CD4-positive, alpha-beta T cell (primary cell): ENCODE results near the gene EHBP1L1. TPM values are rescaled to one million over a fixed set of nuclear protein-coding genes. Genes with fewer than 3 reads are reported as not detected.
"Not testable (repeated sequence)": the region's sequence is repeated elsewhere in the genome, so short reads cannot be mapped to it uniquely, and the experiment has no call there.

ENCODE experiments used
- ATAC-seq: fragments of 200-7000 bp; cut with Tn5 transposase; one replicate; pipeline ENCODE4 v1.10.0; 2022; ENCODE audit warnings: mild to moderate bottlenecking; ENCODE audit not compliant: poor library complexity
- CTCF ChIA-PET: fragments of 350-600 bp; sonication (Branson Sonifier 250); formaldehyde crosslinking; loops from one replicate; lab custom pipeline; 2021; ENCODE audit warnings: antibody characterized with exemption, inconsistent platforms; lab: Charles Lee
- POLR2A ChIA-PET: fragments of 350-600 bp; sonication (Branson Sonifier 250); formaldehyde crosslinking; loops from one replicate; lab custom pipeline; 2021; ENCODE audit warnings: antibody characterized with exemption, inconsistent platforms; lab: Charles Lee
- DNase-seq, 14 experiments: peaks; one replicate each; pipeline ENCODE4 v3.0.0-alpha.2; 2013 to 2020; ENCODE audit warnings: mixed read lengths in 2 of 14
- H3K27ac ChIP-seq, 2 donors: one replicate each; pipeline versions ENCODE4 v1.5.1 to v1.7.0; 2013; ENCODE audit warnings: low read length in 2 of 2, low read depth in 1 of 2, mild to moderate bottlenecking in 1 of 2
- H3K27me3 ChIP-seq, 2 experiments: 1 replicate in 1 of 2; 2 replicates in 1 of 2; pipeline versions ENCODE4 v1.6.1 to v1.7.0; 2013; ENCODE audit warnings: low read length in 2 of 2, control low read depth in 1 of 2, mild to moderate bottlenecking in 1 of 2, moderate library complexity in 1 of 2; ENCODE audit not compliant: insufficient read depth in 2 of 2, control insufficient read depth in 1 of 2
- H3K36me3 ChIP-seq: one replicate; pipeline ENCODE4 v1.6.1; 2013; ENCODE audit warnings: low read length, control low read depth; ENCODE audit not compliant: insufficient read depth
- H3K4me1 ChIP-seq: one replicate; pipeline ENCODE4 v1.6.1; 2013; ENCODE audit warnings: low read length, control low read depth; ENCODE audit not compliant: insufficient read depth
- H3K4me3 ChIP-seq: one replicate; pipeline ENCODE4 v1.5.1; 2013; ENCODE audit warnings: mild to moderate bottlenecking, low read length, moderate library complexity
- H3K9me3 ChIP-seq, 2 experiments: 1 replicate in 1 of 2; 2 replicates in 1 of 2; pipeline versions ENCODE4 v1.6.1 to v1.7.0; 2013; ENCODE audit warnings: low read length in 2 of 2, mild to moderate bottlenecking in 2 of 2, control low read depth in 1 of 2, moderate library complexity in 1 of 2; ENCODE audit not compliant: control insufficient read depth in 1 of 2, insufficient read depth in 1 of 2
- H3K27ac Mint-ChIP-seq: one replicate; pipeline ENCODE4 v1.8.0; 2020; ENCODE audit warnings: mixed read lengths
- H3K27me3 Mint-ChIP-seq: one replicate; pipeline ENCODE4 v1.8.0; 2021; ENCODE audit warnings: mixed read lengths
- H3K36me3 Mint-ChIP-seq: one replicate; pipeline ENCODE4 v1.8.0; 2021; ENCODE audit warnings: low read depth, mixed read lengths
- H3K4me1 Mint-ChIP-seq: one replicate; pipeline ENCODE4 v1.8.0; 2021; ENCODE audit warnings: low read depth, mixed read lengths
- H3K4me3 Mint-ChIP-seq: one replicate; pipeline ENCODE4 v1.8.0; 2020; ENCODE audit warnings: mild to moderate bottlenecking, mixed read lengths
- H3K9me3 Mint-ChIP-seq: one replicate; pipeline ENCODE4 v1.8.0; 2020; ENCODE audit warnings: mixed read lengths
- CTCF ChIP-seq: fragments of 200-600 bp; IDR thresholded peaks from one replicate; pipeline ENCODE4 v1.8.0; 2022; ENCODE audit warnings: antibody characterized with exemption, mild to moderate bottlenecking
- intact Hi-C, 2 experiments: fragments of 100-400 bp; cut with DNase I in 1 of 2; cut with micrococcal nuclease in 1 of 2; formaldehyde crosslinking; loops; one replicate each; pipeline versions ENCODE4 v1.15.1 to v1.9.0; 2023 to 2025; cut with DNase I, micrococcal nuclease
- total RNA-seq, 174 experiments: library from RNA in 2 of 174; stranded (reverse) in 2 of 174; gene quantifications; one replicate each; pipeline ENCODE4 v1.2.3 and lab custom pipeline; 2021 to 2026

Gene EHBP1L1
- total RNA-seq, 2 experiments from 2014 or later = 82.6 to 88.5 TPM

GRCh38 chr11:65637032-65637557, 61.2 kb downstream of the EHBP1L1 start:
- no peak for ATAC-seq
- peak overlapping the region; percentile 100 for H3K27ac Mint-ChIP-seq
- CTCF ChIA-PET = interaction anchor here (0.8 to 2.2 kb wide), 4 partner anchors 11 to 223 kb away, joined by 3 to 10 read pairs (median 5); partner anchors contain the start of genes KAT5 and MUS81
- Histone ChIP-seq H3K27me3 (no peaks in the 10 kb centered on the region), H3K9me3 (no peaks in the 10 kb centered on the region), H3K4me3 (no peak overlapping the region), H3K36me3 (peaks cover 63% of the 10 kb centered on the region), H3K27ac (peak overlapping the region; percentile 68 to 95), H3K4me1 (peaks cover 68% of the 10 kb centered on the region)
- POLR2A ChIA-PET = interaction anchor here (0.6 to 6.1 kb wide), 12 partner anchors 11 to 365 kb away, joined by 3 to 244 read pairs (median 4); partner anchors contain the start of genes BANF1, EIF1AD, KAT5 and MAP3K11
- no peak for TF ChIP-seq CTCF
- peaks cover 60% of the 10 kb centered on the region for H3K4me1 Mint-ChIP-seq
- peaks cover 58% of the 10 kb centered on the region for H3K36me3 Mint-ChIP-seq
- intact Hi-C loops = no loop called here
- H3K9me3 Mint-ChIP-seq = no peaks in the 10 kb centered on the region
- DNase-seq = no peak
- peak overlapping the region; percentile 97 for H3K4me3 Mint-ChIP-seq
- no peaks in the 10 kb centered on the region for H3K27me3 Mint-ChIP-seq

GRCh38 chr11:65637794-65638419, 62.1 kb downstream of the EHBP1L1 start, which contains the start of gene SIPA1:
TSS of gene SIPA1 (plus strand) at chr11:65638101. CDS start at chr11:65640922, 2,821 bp downstream.
- Histone ChIP-seq H3K27ac (peak within 1 kb of the TSS; percentile 92 to 95), H3K4me3 (peak within 1 kb of the TSS; percentile 100), H3K27me3 (no peaks in the 10 kb centered on the region), H3K4me1 (peaks cover 74% of the 10 kb centered on the region), H3K9me3 (no peaks in the 10 kb centered on the region), H3K36me3 (peaks cover 66% of the 10 kb centered on the region)
- intact Hi-C loops = loop anchor here in 1 of 2 experiments (1.0 to 2.0 kb wide), 3 partner anchors 14 to 25 kb away; no protein-coding TSS in a partner anchor
- peaks cover 58% of the 10 kb centered on the region for H3K36me3 Mint-ChIP-seq
- peak within 1 kb of the TSS; percentile 100 for H3K27ac Mint-ChIP-seq
- no peak for TF ChIP-seq CTCF
- no peaks in the 10 kb centered on the region for H3K27me3 Mint-ChIP-seq
- peaks cover 60% of the 10 kb centered on the region for H3K4me1 Mint-ChIP-seq
- ATAC-seq (peak; percentile 43), DNase-seq (peak; percentile 50 to 90 (median 68))
- POLR2A ChIA-PET = interaction anchor here (0.6 to 6.1 kb wide), 19 partner anchors 8 to 675 kb away, joined by 3 to 244 read pairs (median 4); partner anchors contain the start of genes BANF1, EIF1AD, KAT5 and MAP3K11
- no peaks in the 10 kb centered on the region for H3K9me3 Mint-ChIP-seq
- H3K4me3 Mint-ChIP-seq = peak within 1 kb of the TSS; percentile 97
- CTCF ChIA-PET = interaction anchor here (0.8 to 2.4 kb wide), 5 partner anchors 12 to 222 kb away, joined by 3 to 10 read pairs (median 6); partner anchors contain the start of genes KAT5 and MUS81

- H3K36me3 Mint-ChIP-seq = peaks cover 63% of the 10 kb centered on the region
- POLR2A ChIA-PET = interaction anchor here (0.8 to 6.1 kb wide), 14 partner anchors 8 to 363 kb away, joined by 3 to 244 read pairs (median 7); partner anchors contain the start of genes BANF1, CFL1, FAM89B and KAT5
- H3K27me3 ChIP-seq, DNase-seq, ATAC-seq, H3K9me3 ChIP-seq, H3K9me3 Mint-ChIP-seq, H3K27me3 Mint-ChIP-seq: not testable (repeated sequence)
- H3K4me3 Mint-ChIP-seq = peak overlapping the region; percentile 97
- CTCF ChIA-PET = interaction anchor here (1.3 to 2.4 kb wide), 4 partner anchors 14 to 72 kb away, joined by 3 to 10 read pairs (median 6); partner anchors contain the start of gene KAT5
- peak overlapping the region; percentile 92 to 95 for H3K27ac ChIP-seq
- H3K27ac Mint-ChIP-seq = peak overlapping the region; percentile 100
- H3K4me1 Mint-ChIP-seq = peaks cover 64% of the 10 kb centered on the region
- H3K4me1 ChIP-seq = peaks cover 75% of the 10 kb centered on the region
- intact Hi-C loops = loop anchor here (1.0 to 2.0 kb wide), 3 partner anchors 14 to 24 kb away; partner anchors contain the start of gene PCNX3 (in 1 of the 2)
- H3K4me3 ChIP-seq = peak overlapping the region; percentile 100
- peaks cover 67% of the 10 kb centered on the region for H3K36me3 ChIP-seq
Measured at GRCh38 chr11:65639228-65639597, 63.4 kb downstream of the EHBP1L1 start.
